ENCODE data around the gene NR3C2.
"Not testable (repeated sequence)": the region's sequence is repeated elsewhere in the genome, so short reads cannot be mapped to it uniquely, and the experiment has no call there.

NR3C2 gene

DNA sequence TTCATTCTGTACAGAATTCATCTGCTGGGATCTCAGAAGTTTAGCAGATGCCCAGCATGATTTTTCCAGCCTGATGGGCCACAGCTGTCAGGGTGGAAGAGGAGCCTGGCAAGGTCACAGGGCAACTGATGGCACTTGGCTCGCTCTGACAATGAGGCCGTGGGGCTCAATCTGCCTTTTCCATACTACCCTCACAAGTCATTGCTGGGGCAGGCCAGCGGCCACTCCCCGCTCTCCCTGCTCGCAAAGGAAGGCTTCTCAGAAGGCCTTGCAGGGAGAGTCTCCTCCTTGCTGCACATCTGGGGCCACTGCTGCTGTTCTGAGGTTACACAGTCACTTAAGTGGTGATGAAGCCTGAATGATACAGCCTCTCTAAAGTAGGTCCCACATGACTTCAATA, 349.1 kb downstream of the NR3C2 start:
- no peak for DNase-seq

- no peak for DNase-seq
Observed at GRCh38 chr4:148092316-148093014, 349.7 kb downstream of the NR3C2 start.

DNA sequence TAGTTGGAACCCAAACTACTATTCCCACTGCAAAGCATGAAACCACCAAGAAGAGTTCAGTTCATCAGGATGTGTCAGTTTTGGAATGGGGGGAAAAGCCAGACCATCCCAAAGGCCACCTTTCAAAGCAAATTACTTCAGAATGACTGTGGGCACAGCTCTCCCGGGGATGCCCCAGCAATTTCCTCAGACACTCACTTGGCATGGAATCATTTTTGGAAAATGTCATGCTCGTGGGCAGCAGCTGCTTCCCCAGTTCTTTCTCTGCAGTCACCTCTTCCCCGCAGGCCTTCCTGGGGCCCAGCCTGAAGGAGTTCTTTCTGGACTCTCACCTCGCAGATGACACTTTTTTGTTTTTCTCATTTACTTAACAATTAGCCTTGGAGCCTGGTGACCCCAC, 350.3 kb downstream of the NR3C2 start:
- DNase-seq = no peak

GRCh38 chr4:148090503-148091476, 351.4 kb downstream of the NR3C2 start:
- DNase-seq = no peak

GRCh38 chr4:148090029-148090428, 352.2 kb downstream of the NR3C2 start:
- DNase-seq = no peak

DNA sequence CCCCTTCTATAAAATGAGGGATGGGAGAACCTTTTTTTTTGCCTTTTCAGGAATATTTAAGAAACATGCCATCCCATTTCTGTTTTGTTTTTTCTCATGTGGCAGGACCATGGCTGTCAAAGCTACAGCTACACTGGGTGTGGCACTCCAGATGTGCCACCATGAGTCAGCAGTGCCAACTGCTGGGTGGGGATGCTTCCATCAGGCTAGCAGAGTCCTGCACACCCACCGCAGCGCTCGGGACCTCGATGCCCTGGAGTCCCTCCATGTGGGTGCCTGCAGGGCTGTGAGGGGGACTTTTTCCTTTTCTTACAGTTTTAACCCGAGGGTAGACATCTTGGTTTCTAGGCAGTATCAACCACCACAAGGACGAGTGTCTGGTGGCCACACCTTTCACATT, 352.6 kb downstream of the NR3C2 start:
- DNase-seq = no peak

DNA sequence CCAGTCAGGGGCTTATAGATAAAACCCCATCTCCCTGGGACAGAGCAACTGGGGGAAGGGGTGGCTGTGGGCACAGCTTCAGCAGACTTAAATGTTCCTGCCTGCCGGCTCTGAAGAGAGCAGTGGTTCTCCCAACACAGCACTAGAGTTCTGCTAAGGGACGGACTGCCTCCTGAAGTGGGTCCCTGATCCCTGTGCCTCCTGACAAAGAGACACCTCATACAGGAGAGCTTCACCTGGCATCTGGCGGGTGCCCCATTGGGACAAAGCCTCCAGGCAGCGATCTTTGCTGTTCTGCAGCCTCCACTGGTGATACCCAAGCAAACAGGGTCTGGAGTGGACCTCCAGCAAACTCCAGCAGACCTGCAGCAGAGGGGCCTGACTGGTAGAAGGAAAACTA, 359.1 kb downstream of the NR3C2 start:
- DNase-seq = not testable (repeated sequence)

DNA sequence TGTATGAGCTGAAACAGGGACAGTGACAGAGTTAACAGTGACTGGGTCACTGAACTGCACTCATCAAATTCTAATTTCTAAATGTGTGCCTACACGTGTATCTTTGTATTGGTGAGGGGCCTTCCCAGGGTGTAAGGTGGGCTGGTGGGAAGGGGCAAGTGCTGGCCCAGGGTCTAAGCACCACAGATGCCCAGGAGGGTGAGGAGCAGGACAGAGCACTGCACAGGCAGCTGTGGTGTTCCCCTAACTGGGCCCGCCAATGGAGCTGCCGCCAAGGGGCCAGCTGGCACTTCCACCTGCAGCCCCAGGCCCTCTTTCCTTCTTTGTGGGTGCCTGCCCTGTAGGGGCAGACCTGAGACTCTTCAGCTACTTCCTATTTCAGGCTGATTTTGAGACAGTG, 360.5 kb downstream of the NR3C2 start:
- no peak for DNase-seq

DNA sequence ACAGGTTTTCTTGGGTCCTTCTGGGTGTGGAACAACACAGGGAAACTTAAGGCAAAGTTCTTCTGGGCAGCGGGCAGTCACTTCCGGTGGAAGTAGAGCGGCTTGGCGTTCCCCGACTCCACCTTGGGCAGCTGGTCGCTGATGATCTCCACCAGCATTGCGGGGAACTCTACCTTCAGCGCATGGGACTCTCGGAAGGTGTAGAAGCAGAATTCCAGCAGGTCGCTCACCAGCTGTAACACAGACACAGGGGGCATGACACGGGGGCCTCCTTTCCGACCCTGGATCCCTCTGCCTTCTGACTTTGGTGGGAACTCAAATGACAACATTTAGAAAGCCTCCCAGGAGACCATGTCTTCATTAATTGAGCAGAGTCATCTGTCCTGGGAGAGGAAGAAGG, 360.9 kb downstream of the NR3C2 start:
- no peak for DNase-seq

DNA sequence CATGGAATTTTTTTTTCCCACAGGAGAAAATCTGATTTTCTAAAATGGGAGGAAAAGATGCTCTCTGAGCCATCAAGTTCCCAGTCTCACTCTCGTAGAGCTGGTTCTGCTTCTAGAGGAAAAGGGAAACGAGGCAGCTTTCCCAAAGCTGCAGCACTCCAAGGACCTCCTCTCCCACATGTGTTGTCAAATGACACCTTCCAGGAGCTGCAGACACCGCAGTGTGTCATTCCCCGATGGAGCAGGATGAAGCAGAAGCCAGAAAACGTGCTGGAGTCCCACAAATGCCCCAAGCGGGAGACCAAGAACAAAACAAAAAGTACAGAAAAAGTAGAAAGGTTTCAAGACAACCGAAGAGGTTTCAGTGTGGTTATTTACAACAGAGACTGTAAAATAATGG, 362.3 kb downstream of the NR3C2 start:
- DNase-seq = no peak

- DNase-seq = no peak
Observed at GRCh38 chr4:148078061-148078460, 364.2 kb downstream of the NR3C2 start.

- DNase-seq = no peak
Observed at GRCh38 chr4:148077581-148077980, 364.6 kb downstream of the NR3C2 start.

GRCh38 chr4:148076964-148077363, 365.2 kb downstream of the NR3C2 start:
- DNase-seq = no peak

DNA sequence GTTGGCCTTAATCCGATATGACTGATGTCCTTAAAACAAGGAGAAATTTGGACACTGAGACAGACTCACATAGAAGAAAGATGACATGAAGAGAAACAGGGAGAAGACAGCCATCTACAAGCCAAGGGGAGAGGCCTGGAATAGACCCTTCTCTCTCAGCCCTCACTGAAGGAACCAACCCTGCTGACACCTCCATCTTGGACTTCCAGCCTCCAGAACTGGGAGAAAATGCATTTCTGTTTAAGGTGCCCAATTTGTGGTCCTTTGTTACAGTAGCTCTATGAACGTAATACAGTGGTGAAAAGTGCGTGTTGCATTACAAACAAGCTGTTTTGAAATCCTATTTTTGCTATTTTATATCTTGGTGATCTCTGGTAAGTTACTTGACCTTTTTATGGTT, 366.8 kb downstream of the NR3C2 start:
- DNase-seq = no peak

- no peak for DNase-seq
Observed at GRCh38 chr4:148074462-148074861, 367.8 kb downstream of the NR3C2 start.

GRCh38 chr4:148073349-148073748, 368.9 kb downstream of the NR3C2 start:
- DNase-seq = no peak

DNA sequence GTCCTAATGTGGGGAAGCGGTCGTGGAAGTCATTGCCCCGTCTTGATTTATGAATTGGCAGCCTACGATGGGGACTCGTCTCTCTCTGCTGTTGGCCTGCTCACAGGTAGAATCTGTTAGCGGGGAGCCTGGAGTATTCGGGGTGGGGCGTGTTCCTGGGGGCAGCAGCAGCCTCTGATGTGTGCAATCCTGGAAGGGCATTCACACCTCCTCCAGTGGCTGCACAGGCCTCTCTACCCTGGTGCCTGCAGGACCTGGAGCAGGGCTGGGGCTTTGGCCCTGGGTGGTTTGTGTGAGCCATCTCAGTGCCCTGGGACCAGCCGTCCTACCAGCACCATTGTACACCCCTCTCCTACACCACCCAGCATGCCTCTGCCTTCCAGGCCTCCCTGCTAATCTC, 369.4 kb downstream of the NR3C2 start:
- DNase-seq = no peak

- DNase-seq = no peak
Observed at GRCh38 chr4:148071009-148071408, 371.2 kb downstream of the NR3C2 start.

DNA sequence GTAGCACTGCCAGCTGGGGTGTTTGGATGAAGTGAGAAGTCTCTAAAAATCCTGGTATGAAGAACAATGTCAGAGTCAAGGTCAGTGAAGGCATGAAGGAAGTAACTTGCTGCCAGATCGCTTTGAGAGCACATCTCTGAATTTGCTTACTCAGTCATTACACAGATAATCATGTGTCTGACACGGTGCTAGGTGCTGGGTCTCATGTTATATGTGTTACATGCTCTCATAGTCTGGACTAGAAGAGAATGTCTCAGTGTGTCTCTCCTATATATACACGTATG, 372.4 kb downstream of the NR3C2 start:
- DNase-seq = no peak

DNA sequence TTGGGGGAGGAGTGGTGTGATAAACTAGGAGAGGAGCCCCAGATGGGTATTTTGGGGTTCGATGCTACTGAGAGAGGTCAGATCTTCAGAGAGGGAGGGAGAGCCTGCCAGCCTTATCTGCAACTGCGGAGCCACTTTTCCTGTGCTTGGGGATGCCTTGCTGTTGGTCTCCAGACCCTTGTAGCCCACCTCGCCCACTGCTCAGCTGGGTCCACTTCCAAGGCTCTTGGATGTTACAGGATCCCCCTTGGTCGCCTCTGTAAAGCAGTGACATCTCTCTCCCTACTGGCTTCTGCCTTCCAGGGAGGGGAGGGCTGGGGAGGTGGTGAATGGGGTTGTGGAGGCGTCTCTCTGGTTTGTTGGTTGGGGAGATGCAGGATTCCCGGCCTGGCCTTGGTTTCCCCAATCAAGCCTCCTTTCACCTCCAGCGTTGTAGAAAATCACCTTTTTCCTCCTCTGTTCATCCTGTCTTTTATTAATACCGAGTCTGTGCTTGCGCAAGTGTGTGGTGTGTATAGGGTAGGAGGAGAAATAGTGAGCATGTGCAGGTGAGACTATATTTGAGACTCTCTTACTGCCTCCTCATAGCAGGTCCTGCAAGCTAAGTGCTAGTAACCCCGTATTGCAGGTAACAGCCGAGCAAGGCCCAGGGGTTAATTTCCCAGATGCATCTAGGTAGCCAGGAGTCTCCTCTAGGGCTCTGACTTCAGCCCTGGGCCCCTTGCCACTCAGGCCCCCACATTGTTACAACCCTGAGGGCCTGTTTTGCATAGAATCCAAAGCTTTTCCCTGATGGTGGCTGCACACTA, 372.9 kb downstream of the NR3C2 start:
- DNase-seq = no peak

DNA sequence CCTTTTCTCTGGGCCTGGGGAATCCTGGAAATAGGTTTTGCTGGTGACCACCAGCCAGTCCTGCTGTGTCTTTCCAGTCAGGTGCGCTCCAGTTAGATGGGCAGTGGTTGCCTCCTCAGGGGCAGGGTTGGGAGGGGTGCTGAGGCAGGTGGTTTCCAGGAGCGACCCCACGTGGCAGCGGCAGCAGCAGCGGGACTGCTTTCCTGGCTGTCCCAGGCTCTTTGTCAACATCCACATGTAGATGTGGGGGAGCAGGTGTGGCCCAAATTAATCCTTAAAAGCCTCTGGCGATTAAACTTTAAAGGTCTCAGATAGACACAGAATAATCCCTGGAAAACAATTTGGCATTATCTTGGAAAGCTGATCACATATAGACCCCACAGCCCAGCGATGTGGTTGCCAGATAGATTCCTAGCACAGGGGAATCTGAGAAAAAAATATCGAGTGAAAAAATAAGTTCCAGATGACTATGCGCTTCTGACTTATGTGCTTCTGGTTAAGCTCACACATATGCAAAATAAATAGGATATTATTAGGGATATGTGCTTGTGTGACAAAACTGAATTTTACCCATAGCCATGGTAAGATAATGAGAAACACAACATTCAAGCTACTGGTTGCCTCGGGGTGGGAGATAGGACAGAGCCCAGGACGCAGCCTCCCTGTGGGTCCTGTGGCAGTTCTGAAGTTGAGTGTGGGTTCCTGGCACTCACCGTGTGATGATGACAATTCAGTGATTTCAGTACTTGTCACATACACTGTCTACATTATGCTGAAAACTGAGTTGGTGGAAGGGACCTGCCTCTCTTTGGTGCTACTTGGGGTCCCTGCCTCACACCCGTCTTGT, 373.9 kb downstream of the NR3C2 start:
- DNase-seq = no peak

GRCh38 chr4:148067301-148067916, 374.8 kb downstream of the NR3C2 start:
- no peak for DNase-seq

Data from NCI-H526 treated with DMSO at 0.1 percent for 48 hours (cell line).